ENCODE results near the gene SEPTIN2.
"Not testable (repeated sequence)": the region's sequence is repeated elsewhere in the genome, so short reads cannot be mapped to it uniquely, and the experiment has no call there.

The SEPTIN2 gene

GRCh38 chr2:241315879-241316631, at the start of gene SEPTIN2:
TSS of gene SEPTIN2 (plus strand) at chr2:241315925. CDS start at chr2:241324233, 8,308 bp downstream.
- DNase-seq (ENCODE audit: low read depth): peak; percentile 47

DNA sequence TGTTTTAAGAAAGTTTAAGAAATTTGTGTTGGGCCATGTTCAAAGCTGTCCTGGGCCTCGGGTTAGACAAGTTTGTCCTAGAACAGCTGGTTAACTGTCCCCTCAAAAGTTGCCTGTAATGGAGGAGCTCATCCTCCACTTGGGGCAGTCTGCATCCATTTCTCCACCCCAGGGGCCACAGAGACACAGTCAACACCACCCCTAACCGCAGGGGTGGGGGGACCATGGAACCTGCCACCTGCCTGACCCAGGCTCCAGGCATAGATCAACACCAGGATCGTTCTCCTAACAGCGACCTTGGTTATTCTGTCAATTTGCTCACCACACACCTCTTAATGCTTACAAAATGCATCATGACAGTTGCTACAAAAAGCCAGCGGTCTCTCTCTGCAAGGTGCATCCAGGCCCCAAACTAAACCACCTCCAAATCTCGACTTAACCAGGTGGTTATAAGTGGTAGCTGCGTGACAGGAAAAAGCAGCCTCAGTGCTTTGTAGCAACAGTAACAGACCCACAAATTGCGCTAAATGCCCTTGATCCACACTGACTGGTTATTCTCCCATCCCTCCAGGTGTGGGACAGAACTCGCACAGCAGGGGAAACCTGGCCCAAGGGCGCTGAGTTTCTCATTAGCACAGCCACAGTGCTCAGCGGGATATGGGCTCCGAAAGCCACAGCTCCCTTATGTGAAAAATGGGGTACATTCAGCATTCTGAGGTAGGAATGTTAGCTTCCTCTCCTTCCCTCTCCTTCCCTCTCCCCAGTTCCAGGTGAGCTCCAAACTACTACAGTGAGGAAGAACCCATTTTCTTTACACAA, 48.3 kb upstream of the SEPTIN2 start:
- DNase-seq (ENCODE audit: low read depth): no peak

DNA sequence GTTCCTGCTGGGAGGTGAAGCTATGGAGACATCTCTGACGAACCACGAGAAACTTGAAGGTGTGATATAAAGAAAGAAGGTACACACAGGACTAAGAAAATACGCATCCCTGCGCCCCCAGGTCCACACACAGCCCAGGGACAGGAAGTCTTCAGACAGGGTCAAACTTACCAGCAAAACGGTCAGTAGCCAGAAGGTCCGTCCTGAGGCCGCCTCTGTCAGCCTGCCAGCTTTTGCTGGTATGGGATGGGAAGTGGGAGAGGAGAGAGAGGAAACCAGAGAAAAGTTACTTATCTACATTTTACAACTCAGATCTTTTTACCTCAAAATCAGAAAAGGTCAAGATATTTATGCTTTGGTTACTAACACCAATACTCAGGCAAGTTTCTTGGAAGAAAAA, 47.4 kb upstream of the SEPTIN2 start:
- no peak for DNase-seq (ENCODE audit: low read depth)

GRCh38 chr2:241268716-241269445, 46.8 kb upstream of the SEPTIN2 start:
- no peak for DNase-seq (ENCODE audit: low read depth)

DNA sequence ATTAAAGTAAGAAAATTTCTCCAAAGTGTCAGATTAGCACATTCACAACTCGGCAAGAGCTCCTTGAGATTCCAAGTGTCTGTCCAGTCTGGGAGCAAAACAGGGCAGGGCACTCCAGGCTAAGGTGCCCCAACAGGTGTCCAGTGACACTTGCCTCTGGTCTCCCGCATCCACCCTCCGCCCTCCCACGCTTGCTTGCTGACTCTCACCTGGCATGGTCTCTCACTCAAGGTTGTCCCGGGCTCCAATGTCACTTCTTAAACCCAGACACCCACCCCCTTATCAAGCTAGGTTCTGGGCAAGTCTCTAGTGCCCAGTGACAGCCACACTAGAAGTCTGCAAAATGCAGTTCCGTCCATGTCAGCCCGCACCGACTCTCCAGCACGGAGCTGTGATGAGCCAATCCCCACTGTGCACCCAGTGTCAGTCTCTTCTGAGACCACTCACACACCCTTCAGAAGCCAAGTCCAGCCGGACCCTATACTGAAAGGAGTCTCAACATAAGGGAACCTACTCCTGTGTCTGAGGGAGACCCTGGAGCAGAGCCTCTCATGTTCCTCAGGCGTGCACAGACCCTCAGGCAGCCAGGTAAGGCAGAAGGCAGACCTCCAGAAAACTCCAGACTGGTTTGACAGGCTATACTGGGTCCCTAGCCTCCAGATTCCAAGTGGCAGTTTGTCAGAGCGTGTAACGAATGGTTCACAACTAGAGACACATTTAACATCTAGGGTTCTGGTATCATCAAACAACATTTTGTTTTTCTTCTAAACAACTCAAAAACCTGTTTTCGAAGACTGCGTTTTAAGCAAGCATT, 45.8 kb upstream of the SEPTIN2 start:
- no peak for DNase-seq (ENCODE audit: low read depth)

DNA sequence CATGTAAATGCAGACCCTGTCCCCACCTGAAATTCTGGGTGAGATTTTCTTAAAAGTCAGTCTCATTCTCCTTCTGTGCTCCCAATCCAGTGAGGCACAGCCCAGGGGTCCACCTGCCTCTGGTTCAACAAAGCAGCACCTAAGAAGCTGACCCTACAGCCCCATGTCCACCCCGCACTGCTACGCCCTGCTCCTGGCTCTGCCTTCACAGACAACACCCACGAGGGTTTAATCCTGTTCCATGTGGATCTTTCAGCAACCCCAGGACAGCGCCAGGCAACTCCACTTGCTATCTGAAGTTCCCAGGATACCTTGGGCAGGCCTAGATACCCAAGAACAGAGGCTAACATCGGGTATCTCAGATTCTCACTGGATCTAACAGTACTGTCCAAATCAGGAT, 45.2 kb upstream of the SEPTIN2 start:
- DNase-seq (ENCODE audit: low read depth): no peak

- no peak for DNase-seq (ENCODE audit: low read depth)
These were observed 43.9 kb upstream of the SEPTIN2 start for GRCh38 chr2:241271706-241272302.

DNA sequence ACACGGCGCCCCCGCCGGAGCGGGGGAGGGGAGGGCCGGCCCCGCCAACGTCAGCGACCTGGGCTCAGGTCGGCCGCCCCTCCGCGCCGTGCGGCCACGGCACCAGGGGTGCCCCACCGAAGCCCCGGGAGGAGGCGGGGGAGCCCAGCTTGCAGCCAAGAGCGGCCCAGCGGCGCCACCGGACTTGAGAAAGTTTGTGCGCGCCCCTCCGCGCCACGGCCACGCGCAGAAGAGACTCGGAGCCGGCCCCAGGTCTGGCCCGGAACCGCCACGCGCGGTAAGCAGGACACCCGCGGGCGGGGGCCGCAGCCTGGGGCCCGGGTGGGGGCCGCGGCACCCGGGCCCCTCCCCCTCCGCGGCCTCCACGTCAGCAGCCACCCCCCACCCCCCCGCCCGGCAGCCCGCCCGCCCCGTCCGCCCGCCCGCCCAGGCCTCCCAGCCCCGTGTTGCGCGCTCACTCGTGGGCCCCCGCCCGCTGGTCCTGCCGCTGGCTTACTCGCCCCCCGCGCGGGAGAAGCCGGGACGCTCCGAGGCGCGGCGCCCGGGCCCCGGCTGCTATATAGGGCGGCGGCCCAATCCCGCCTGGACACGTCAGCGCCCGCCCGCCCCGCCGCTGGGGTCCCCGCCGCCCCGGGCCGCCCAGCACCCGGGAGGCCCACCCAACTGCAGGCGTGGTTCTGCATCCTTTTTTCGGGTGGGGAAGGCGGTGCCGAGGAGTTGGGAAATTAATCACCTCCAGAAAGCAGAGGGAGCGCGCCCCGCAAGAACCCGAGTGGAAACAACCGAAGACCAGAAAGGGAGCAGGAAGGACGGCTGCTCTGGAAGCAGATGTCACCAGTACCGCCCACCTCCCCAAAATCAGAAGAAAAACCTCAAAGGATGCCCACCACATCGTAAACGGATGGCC, 43.2 kb upstream of the SEPTIN2 start:
- DNase-seq (ENCODE audit: low read depth): peak; percentile 27

GRCh38 chr2:241273210-241274020, 42.3 kb upstream of the SEPTIN2 start:
- DNase-seq (ENCODE audit: low read depth): no peak

DNA sequence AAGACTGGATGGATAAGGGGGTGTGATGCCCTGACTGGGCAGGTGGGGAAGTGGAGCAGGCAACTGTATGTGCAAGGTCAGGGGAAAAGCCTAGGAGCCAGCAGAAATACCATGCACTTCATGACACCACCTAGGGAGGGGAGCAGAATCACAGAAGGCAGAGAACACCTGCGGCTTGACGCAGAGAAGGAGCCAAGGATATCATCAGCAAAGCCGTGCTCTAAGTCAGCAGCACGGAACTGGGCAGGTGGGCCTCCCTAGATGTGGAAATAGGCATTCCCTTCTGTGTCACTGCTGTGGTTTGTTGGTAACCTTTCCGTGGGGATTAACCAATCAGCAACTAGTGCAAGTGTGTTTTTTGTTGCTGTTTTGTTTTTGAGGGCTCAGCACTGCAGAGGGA, 41.6 kb upstream of the SEPTIN2 start:
- no peak for DNase-seq (ENCODE audit: low read depth)

DNA sequence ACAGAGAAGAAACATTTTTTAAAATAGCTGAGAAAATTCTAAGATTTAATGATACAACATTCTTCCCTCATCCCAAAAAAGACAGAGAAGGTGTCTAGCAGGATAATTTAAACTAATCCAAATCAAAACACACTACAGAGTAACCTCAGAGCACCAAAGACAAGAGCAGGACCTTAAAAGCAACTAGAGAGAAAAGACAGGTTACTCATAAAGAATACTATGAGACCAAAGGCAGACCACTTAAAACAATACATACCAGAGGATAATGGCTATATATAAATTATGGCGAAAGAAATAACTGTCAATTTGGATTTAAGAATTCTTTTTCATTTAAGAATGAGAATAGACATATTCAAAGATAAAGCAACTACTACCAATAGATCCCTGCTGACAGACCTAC, 40.2 kb upstream of the SEPTIN2 start:
- no peak for DNase-seq (ENCODE audit: low read depth)

- no peak for DNase-seq (ENCODE audit: low read depth)
These were observed 39.8 kb upstream of the SEPTIN2 start for GRCh38 chr2:241275910-241276309.

DNA sequence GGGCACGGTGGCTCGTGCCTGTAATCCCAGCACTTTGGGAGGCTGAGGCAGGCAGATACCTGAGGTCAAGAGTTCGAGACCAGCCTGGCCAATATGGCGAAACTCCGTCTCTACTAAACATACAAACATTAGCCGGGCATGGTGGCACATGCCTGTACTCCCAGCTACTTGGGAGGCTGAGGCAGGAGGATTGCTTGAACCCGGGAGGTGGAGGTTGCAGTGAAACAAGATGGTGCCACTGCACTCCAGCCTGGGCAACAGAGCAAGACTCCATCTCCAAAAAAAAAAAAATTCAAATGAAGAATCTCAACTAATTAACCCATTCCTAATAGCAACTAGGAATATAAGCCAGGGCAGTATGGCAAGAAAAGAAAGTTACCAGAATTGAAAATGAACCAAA, 37.4 kb upstream of the SEPTIN2 start:
- not testable (repeated sequence) for DNase-seq (ENCODE audit: low read depth)

DNA sequence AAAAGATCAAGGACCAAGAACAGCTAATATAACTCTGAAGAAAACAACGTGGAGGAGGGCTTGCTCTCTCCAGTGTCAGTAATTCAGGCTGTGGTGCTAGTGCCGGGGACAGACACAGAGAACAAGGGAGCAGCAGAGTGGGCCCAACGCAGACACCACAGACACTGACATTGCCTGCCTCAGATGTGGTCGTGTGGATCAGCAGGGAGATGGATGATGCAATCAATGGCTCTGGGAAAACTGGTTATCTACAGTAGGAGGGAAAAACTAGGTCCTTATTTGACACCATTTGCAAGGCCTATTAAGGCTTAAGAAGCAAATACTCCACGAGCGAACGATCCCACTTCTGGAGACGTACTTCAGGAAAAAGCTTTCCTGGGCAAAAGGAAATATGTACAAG, 36.3 kb upstream of the SEPTIN2 start:
- no peak for DNase-seq (ENCODE audit: low read depth)

DNA sequence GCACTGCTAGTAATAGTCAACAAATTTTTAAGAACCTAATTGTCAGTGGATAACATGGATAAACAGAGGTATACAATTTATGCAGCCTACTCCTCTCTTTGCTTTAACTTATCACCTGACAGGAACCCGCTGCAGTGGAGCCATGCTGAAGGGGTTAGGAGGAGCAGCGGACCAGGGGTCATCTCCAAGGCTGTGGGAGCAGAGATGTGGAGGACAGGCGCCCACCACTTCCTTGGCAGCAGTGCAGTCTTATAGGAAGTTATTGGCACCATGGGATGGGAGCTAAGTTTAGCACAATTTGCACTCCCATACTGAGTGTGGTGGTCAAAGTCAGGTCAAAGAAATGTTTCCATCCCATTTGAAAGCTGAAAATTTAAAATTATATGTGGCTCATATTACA, 35.9 kb upstream of the SEPTIN2 start:
- DNase-seq (ENCODE audit: low read depth): no peak

- no peak for DNase-seq (ENCODE audit: low read depth)
These were observed 35.4 kb upstream of the SEPTIN2 start for GRCh38 chr2:241280291-241280690.

DNA sequence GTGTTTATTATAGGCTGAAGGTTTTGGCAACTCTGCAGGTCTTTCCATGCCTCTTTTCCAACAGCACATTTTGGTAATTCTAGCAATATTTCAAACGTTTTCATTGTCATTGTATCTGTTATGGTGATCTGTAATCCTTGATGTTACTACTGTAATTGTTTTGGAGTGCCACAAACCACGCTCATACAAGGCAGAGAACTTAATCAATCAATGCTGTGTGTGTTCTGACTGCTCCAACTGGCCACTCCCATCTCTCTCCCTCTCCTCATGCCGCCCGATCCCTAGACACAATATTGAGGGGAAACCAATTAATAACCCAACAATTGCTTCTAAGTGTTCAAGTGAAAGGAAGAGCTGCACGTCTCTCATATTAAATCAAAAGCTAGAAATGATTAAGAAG, 33.2 kb upstream of the SEPTIN2 start:
- no peak for DNase-seq (ENCODE audit: low read depth)

DNA sequence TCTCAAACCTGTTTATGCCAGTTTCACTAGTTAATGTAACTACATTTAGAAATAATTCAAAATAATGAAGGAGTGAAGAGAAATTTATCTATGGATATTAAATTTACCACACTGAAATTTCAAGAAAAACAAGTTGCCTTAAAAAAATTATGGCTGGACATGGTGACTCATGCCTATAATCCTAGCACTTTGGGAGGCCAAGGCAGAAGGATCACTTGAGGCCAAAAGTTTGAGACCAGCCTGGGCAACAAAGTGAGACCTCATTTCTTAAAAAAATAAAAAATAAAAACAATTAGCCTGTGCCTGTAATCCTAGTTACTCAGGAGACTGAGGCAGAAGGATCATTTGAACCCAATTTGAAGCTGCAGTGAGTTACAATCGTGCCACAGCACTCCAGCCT, 30.1 kb upstream of the SEPTIN2 start:
- DNase-seq (ENCODE audit: low read depth): no peak

GRCh38 chr2:241286348-241287090, 29.2 kb upstream of the SEPTIN2 start:
- DNase-seq (ENCODE audit: low read depth): no peak

All from stimulated activated CD8-positive, alpha-beta memory T cell treated with anti-CD3 and anti-CD28 coated beads, Interleukin-7, amount 100 ng/mL, for 24 hours (primary cell).